ENCODE results near the gene DDX1. TPM values are rescaled to one million over a fixed set of nuclear protein-coding genes. Genes with fewer than 3 reads are reported as not detected.

The DDX1 gene
- total and polyA plus RNA-seq, 2 donors (not counting 1 experiment from before 2014, with no cell fraction given), result 13.2 to 52.6 TPM

GRCh38 chr2:15666861-15667808, 75.5 kb downstream of the DDX1 start:
- no peak for DNase-seq
- H3K4me1 Mint-ChIP-seq, result no peaks in the 10 kb centered on the region
- WGBS (ENCODE audit: insufficient coverage), result 80% methylated on average over 12 of the region's 16 CpGs

More at GRCh38 chr2:15666861-15667808, 75.5 kb downstream of the DDX1 start:
- ATAC-seq (ENCODE audit: low read depth), result no peak
- no peak for TF ChIP-seq EZH2 (IDR thresholded peaks at IDR 0.05; ENCODE audit: borderline replicate concordance, insufficient read depth, low read depth, low read length, poor library complexity, severe bottlenecking)
- no peak for TF ChIP-seq CTCF (IDR thresholded peaks at IDR 0.05)
- peaks cover 0 to 6% (median 0%) of the 10 kb centered on the region in 3 donors for H3K9me3 ChIP-seq (ENCODE audit: control extremely low read depth in 1 of 3, control insufficient read depth in 2 of 3, insufficient read depth in 1 of 3, low read length in 2 of 3)
- CTCF ChIA-PET, result no interaction called here
- no peak overlapping the region for H3K4me2 ChIP-seq (replicated peaks; ENCODE audit: low read depth, low read length, poor library complexity, severe bottlenecking)
- no peaks in the 10 kb centered on the region for H3K79me2 ChIP-seq (ENCODE audit: control insufficient read depth, insufficient read depth, low read length)
- H3K27me3 ChIP-seq (replicated peaks in 1 of 4; ENCODE audit: control extremely low read depth in 1 of 4, control insufficient read depth in 3 of 4, insufficient read depth in 4 of 4, low read length in 3 of 4), result peaks cover 0 to 2% (median 0%) of the 10 kb centered on the region in 4 experiments
- Mint-ChIP-seq H3K4me3 (no peak overlapping the region), H3K27me3 (peaks cover 4% of the 10 kb centered on the region), H3K27ac (no peak overlapping the region), H3K9me3 (ENCODE audit: insufficient read depth) (peaks cover 5% of the 10 kb centered on the region)
- H3K36me3 ChIP-seq (replicated peaks in 1 of 2; ENCODE audit: control extremely low read depth in 1 of 2, control insufficient read depth in 1 of 2, extremely low read depth in 1 of 2, insufficient read depth in 2 of 2, low read length in 1 of 2), result no peaks in the 10 kb centered on the region
- H4K20me1 ChIP-seq (ENCODE audit: control insufficient read depth, insufficient read depth, low read length, poor library complexity, severe bottlenecking), result no peaks in the 10 kb centered on the region
- no peak overlapping the region for H2AFZ ChIP-seq (ENCODE audit: insufficient read depth, low read depth, low read length, poor library complexity, severe bottlenecking)
- intact Hi-C loops (cut with micrococcal nuclease), result no loop called here
- H3K9ac ChIP-seq (ENCODE audit: low read length), result no peak overlapping the region
- no peak overlapping the region for H3K4me3 ChIP-seq (ENCODE audit: control extremely low read depth in 1 of 5, extremely low read depth in 1 of 5, insufficient read depth in 1 of 5, low read depth in 2 of 5, low read length in 4 of 5)
- POLR2A ChIA-PET, result no interaction called here
- no peak overlapping the region for H3K27ac ChIP-seq (ENCODE audit: low read length in 2 of 2)
- H3K4me1 ChIP-seq (ENCODE audit: control insufficient read depth in 2 of 2, insufficient read depth in 2 of 2, low read length in 2 of 2), result no peaks in the 10 kb centered on the region
